HCT116 (cell line): ENCODE data around the gene TAS1R1. TPM values are rescaled to one million over a fixed set of nuclear protein-coding genes. Genes with fewer than 3 reads are reported as not detected.

Source experiments
- ATAC-seq: fragments of 200-7000 bp; cut with Tn5 transposase; 2 replicates; pipeline ENCODE4 v1.9.1; 2020; ENCODE audit warnings: mild to moderate bottlenecking, moderate library complexity
- BruUV-seq: library from RNA; stranded (reverse); fragments of 400-500 nt; replicated peaks from 2 replicates; lab custom pipeline; 2021; lab: Mats Ljungman, UMichigan
- CTCF ChIA-PET: fragments of 300-600 bp; sonication (Branson Sonifier 250); formaldehyde crosslinking; loops from one replicate; lab custom pipeline; 2021; ENCODE audit warnings: antibody characterized with exemption; lab: Charles Lee
- POLR2A ChIA-PET: fragments of 300-600, 350-600 bp; sonication (Branson Sonifier 250); formaldehyde crosslinking; loops from one replicate; lab custom pipeline; 2021; ENCODE audit warnings: antibody characterized with exemption; lab: Charles Lee
- RAD21 ChIA-PET, 2 experiments: fragments of 300-600 bp; sonication (Branson Sonifier 250); formaldehyde crosslinking; loops; one replicate each; lab custom pipeline; 2023; ENCODE audit warnings: low total read pairs in 2 of 2; ENCODE audit not compliant: uncharacterized antibody in 2 of 2, unreplicated experiment in 2 of 2, low non-redundant PET in 1 of 2; lab: Charles Lee
- DNase-seq: peaks from one replicate; pipeline ENCODE4 v3.0.0-alpha.2; 2010; ENCODE audit warnings: low read depth, low spot score
- H2AFZ ChIP-seq: fragments of 200-600 bp; shearing (Covaris generic), sonication (generic); 2 replicates; pipeline ENCODE4 v1.6.1; 2017; ENCODE audit warnings: low read depth, mixed run types, mixed read lengths, antibody characterized with exemption, low read length; ENCODE audit not compliant: poor library complexity, severe bottlenecking
- H3K27ac ChIP-seq: 2 replicates; pipeline ENCODE4 v1.5.1; 2012; ENCODE audit warnings: low read depth, low read length
- H3K27me3 ChIP-seq: fragments of 200-600 bp; sonication (generic); 2 replicates; pipeline ENCODE4 v1.6.1; 2016; ENCODE audit warnings: mixed run types, low read length, mixed read lengths; ENCODE audit not compliant: insufficient read depth
- H3K36me3 ChIP-seq, 2 experiments: fragments of 200-500 bp in 1 of 2; fragments of 200-600 bp in 1 of 2; sonication (Bioruptor generic) in 1 of 2; sonication (generic) in 1 of 2; 2 replicates each; pipeline versions ENCODE4 v1.5.1 to v1.6.1; 2014 to 2016; ENCODE audit warnings: low read length in 2 of 2, inconsistent platforms in 1 of 2, mixed read lengths in 1 of 2, mixed run types in 1 of 2; ENCODE audit not compliant: insufficient read depth in 2 of 2, control insufficient read depth in 1 of 2
- H3K4me1 ChIP-seq, 2 experiments: fragments of 200-600 bp in 1 of 2; sonication (generic) in 1 of 2; 2 replicates each; pipeline versions ENCODE4 v1.5.1 to v1.6.1; 2012 to 2017; ENCODE audit warnings: low read length in 2 of 2, inconsistent platforms in 1 of 2, mild to moderate bottlenecking in 1 of 2, mixed read lengths in 1 of 2, mixed run types in 1 of 2, moderate library complexity in 1 of 2; ENCODE audit not compliant: insufficient read depth in 2 of 2, control insufficient read depth in 1 of 2
- H3K4me2 ChIP-seq: fragments of 200-600 bp; sonication (generic); 2 replicates; pipeline ENCODE4 v1.6.1; 2017; ENCODE audit warnings: mixed run types, low read length, mixed read lengths
- H3K4me3 ChIP-seq, 2 experiments: fragments of 200-600 bp in 1 of 2; sonication (generic) in 1 of 2; replicated peaks in 1 of 2; 2 replicates each; pipeline ENCODE4 v1.5.1; 2011 to 2016; ENCODE audit warnings: low read length in 2 of 2, control low read depth in 1 of 2, low read depth in 1 of 2, mild to moderate bottlenecking in 1 of 2, mixed read lengths in 1 of 2, mixed run types in 1 of 2
- H3K79me2 ChIP-seq: fragments of 200-600 bp; sonication (generic); 2 replicates; pipeline ENCODE4 v1.6.1; 2017; ENCODE audit warnings: mild to moderate bottlenecking, mixed run types, low read length, moderate library complexity, mixed read lengths; ENCODE audit not compliant: insufficient read depth
- H3K9ac ChIP-seq: fragments of 200-600 bp; sonication (generic); 2 replicates; pipeline ENCODE4 v1.6.1; 2016; ENCODE audit warnings: low read length, mixed read lengths
- H3K9me2 ChIP-seq: fragments of 200-600 bp; sonication (generic), shearing (Covaris generic); 2 replicates; pipeline ENCODE4 v1.6.1; 2017; ENCODE audit warnings: mixed run types, mild to moderate bottlenecking, moderate library complexity; ENCODE audit not compliant: insufficient read depth
- H3K9me3 ChIP-seq, 2 experiments: fragments of 200-500 bp in 1 of 2; fragments of 200-600 bp in 1 of 2; sonication (Bioruptor generic) in 1 of 2; sonication (generic) in 1 of 2; 2 replicates each; pipeline ENCODE4 v1.6.1; 2014 to 2017; ENCODE audit warnings: low read length in 2 of 2, mixed read lengths in 2 of 2, inconsistent platforms in 1 of 2, low read depth in 1 of 2, mild to moderate bottlenecking in 1 of 2, mixed run types in 1 of 2, moderate library complexity in 1 of 2; ENCODE audit not compliant: control insufficient read depth in 1 of 2, insufficient read depth in 1 of 2
- H4K20me1 ChIP-seq: fragments of 200-600 bp; sonication (generic), shearing (Covaris generic); 2 replicates; pipeline ENCODE4 v1.6.1; 2017; ENCODE audit warnings: mixed run types, mild to moderate bottlenecking, moderate library complexity; ENCODE audit not compliant: insufficient read depth
- CBX3 ChIP-seq: IDR thresholded peaks from 2 replicates; pipeline ENCODE4 v1.6.1; 2012; ENCODE audit warnings: low read depth
- EGR1 ChIP-seq: IDR thresholded peaks from 2 replicates; pipeline ENCODE4 v1.6.1; 2012; ENCODE audit warnings: low read depth
- ELF1 ChIP-seq: IDR thresholded peaks from 2 replicates; pipeline ENCODE4 v1.6.1; 2012; ENCODE audit warnings: low read depth, borderline replicate concordance
- EZH2phosphoT487 ChIP-seq: fragments of 200-600 bp; IDR thresholded peaks from 2 replicates; pipeline ENCODE4 v1.6.1; 2018; ENCODE audit warnings: antibody characterized with exemption, borderline replicate concordance
- JUND ChIP-seq: IDR thresholded peaks from 2 replicates; pipeline ENCODE4 v1.6.1; 2012
- POLR2A ChIP-seq: IDR thresholded peaks from 2 replicates; pipeline ENCODE4 v1.7.0; 2011; ENCODE audit warnings: borderline replicate concordance; ENCODE audit not compliant: insufficient read depth, insufficient read length; ENCODE audit errors: extremely low read depth
- POLR2AphosphoS5 ChIP-seq: IDR thresholded peaks from 2 replicates; pipeline ENCODE4 v1.6.1; 2011; ENCODE audit warnings: mild to moderate bottlenecking, low read depth, low read length, moderate library complexity
- SP1 ChIP-seq: IDR thresholded peaks from 2 replicates; pipeline ENCODE4 v1.6.1; 2012; ENCODE audit warnings: low read depth
- TCF7L2 ChIP-seq: IDR thresholded peaks from 2 replicates; pipeline ENCODE4 v1.7.0; 2011; ENCODE audit warnings: borderline replicate concordance, inconsistent platforms; ENCODE audit not compliant: insufficient read depth, insufficient read length; ENCODE audit errors: extremely low read depth
- ZFX ChIP-seq: fragments of 450-650 bp; IDR thresholded peaks from 2 replicates; pipeline ENCODE4 v1.6.1; 2017
- intact Hi-C: fragments of 100-400 bp; cut with micrococcal nuclease; formaldehyde crosslinking; loops from 2 replicates; pipeline ENCODE4 v1.10.0; 2022
- total RNA-seq: library from RNA; stranded (reverse); gene quantifications from one replicate; pipeline ENCODE4 v1.2.1, GENCODE V29; 2021; ENCODE audit not compliant: unreplicated experiment
- TF ChIP-seq, protein P1 (sequence below): IDR thresholded peaks from 2 replicates; pipeline ENCODE4 v1.6.1; 2012; ENCODE audit warnings: low read depth

TAS1R1 gene
- total RNA-seq, 1 experiment from 2014 or later: not detected

DNA sequence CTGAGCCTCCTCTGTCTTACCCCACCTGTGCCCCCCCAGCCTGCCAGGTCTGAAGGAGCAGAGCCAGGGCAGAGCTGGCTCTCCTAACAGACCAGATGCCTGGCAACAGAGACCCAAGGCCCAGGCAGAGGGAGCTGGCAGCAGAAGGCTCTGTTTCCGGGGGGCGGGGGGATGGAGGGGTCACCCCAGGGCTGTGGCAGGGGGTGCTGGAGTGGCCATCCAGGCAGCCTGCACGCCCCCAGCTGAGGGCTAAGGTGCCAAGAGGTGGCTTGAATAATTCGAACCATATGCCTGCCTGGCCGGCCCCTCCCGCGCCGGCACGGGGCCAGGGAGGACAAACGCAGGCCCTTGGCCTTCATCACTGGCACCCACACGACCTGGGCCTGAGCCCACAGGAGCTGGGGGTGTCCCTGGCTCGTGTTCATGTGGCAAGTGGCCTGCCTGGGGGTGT is 47.6 kb upstream of the TAS1R1 start:
- no peak overlapping the region for H3K4me2 ChIP-seq
- no peak for ATAC-seq

More for the DNA sequence above, 47.6 kb upstream of the TAS1R1 start:
- Histone ChIP-seq H4K20me1 (no peaks in the 10 kb centered on the region), H3K79me2 (no peaks in the 10 kb centered on the region), H3K4me3 (no peak overlapping the region), H2AFZ (no peak overlapping the region), H3K9me2 (no peaks in the 10 kb centered on the region), H3K9me3 (no peaks in the 10 kb centered on the region), H3K4me1 (no peaks in the 10 kb centered on the region), H3K36me3 (no peaks in the 10 kb centered on the region), H3K27ac (no peak overlapping the region), H3K9ac (no peak overlapping the region), H3K27me3 (no peaks in the 10 kb centered on the region)
- DNase-seq: no peak
- intact Hi-C loops: no loop called here
- no TSS peak for BruUV-seq
- ChIA-PET CTCF (no interaction called here), RAD21 (no interaction called here), POLR2A (no interaction called here)
- no peak for TF ChIP-seq POLR2A
- TF ChIP-seq, protein P1, sequence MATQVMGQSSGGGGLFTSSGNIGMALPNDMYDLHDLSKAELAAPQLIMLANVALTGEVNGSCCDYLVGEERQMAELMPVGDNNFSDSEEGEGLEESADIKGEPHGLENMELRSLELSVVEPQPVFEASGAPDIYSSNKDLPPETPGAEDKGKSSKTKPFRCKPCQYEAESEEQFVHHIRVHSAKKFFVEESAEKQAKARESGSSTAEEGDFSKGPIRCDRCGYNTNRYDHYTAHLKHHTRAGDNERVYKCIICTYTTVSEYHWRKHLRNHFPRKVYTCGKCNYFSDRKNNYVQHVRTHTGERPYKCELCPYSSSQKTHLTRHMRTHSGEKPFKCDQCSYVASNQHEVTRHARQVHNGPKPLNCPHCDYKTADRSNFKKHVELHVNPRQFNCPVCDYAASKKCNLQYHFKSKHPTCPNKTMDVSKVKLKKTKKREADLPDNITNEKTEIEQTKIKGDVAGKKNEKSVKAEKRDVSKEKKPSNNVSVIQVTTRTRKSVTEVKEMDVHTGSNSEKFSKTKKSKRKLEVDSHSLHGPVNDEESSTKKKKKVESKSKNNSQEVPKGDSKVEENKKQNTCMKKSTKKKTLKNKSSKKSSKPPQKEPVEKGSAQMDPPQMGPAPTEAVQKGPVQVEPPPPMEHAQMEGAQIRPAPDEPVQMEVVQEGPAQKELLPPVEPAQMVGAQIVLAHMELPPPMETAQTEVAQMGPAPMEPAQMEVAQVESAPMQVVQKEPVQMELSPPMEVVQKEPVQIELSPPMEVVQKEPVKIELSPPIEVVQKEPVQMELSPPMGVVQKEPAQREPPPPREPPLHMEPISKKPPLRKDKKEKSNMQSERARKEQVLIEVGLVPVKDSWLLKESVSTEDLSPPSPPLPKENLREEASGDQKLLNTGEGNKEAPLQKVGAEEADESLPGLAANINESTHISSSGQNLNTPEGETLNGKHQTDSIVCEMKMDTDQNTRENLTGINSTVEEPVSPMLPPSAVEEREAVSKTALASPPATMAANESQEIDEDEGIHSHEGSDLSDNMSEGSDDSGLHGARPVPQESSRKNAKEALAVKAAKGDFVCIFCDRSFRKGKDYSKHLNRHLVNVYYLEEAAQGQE: no peak
- no peak for TF ChIP-seq TCF7L2
- no peak for TF ChIP-seq JUND
- no peak for TF ChIP-seq ZFX
- TF ChIP-seq EZH2phosphoT487: no peak
- TF ChIP-seq SP1: no peak
- no peak for TF ChIP-seq ELF1
- no peak for TF ChIP-seq EGR1
- TF ChIP-seq CBX3: no peak
- TF ChIP-seq POLR2AphosphoS5: no peak
